ENCODE measurements around the gene CCT5. TPM values are rescaled to one million over a fixed set of nuclear protein-coding genes. Genes with fewer than 3 reads are reported as not detected.
"Not testable (repeated sequence)": the region's sequence is repeated elsewhere in the genome, so short reads cannot be mapped to it uniquely, and the experiment has no call there.

Gene CCT5
- total RNA-seq, 1 donor from 2014 or later: 211 TPM

DNA sequence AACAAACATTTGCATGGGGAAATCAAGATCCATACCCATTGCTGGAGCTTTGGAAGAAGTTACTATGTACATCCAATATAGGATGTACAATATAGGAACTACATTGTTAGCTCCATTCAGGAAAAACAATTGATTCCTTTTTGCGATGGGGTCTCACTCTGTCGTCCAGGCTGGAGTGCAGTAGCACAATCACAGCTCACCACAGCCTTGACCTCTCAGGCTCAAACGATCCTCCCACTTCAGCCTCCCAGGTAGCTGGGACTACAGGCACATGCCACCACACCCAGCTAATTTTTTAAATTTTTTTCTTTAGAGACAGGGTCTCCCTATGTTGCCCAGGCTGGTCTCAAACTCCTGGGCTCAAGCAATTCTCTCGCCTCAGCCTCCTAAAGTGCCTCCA is 2.9 kb upstream of the CCT5 start:
- not testable (repeated sequence) for DNase-seq

DNA sequence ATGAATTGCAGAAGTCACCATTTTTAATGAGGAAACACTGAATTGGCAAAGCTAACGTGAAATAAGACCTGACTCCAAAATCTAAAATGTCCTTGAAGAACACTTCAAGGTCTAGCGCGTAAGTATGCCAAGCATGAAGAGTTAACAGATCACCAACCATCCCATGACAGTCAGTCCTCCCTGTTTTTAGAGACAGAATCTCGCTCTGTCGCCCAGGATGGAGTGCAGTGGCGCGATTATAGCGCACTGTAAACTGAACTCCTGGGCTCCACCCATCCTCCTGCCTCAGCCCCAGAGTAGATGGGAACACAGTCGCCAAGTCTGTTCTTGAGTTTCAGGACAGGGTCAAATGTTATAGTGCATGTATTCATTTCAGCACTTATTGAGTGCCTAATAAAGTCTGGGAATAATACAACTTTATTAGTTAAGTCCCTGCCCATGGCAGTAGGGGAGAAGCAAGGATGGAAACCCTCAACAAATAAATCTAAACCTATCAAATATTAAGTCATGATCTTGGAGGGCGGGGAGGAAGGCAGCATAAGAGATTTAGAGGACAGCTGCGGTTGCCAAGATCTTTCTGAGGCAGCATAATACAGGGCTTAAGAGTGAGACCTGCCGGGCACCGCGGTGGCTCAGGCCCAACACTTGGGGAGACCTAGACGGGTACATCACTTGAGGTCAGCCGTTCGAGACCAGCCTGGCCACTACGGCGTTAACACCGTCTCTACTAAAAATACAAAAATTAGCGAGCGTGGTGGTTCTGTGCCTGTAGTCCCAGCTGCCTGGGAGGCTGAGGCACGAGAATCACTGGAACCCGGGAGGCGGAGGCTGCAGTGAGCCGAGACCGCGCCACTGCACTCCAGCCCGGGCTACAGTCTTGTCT is 1.5 kb upstream of the CCT5 start:
- DNase-seq: no peak

DNA sequence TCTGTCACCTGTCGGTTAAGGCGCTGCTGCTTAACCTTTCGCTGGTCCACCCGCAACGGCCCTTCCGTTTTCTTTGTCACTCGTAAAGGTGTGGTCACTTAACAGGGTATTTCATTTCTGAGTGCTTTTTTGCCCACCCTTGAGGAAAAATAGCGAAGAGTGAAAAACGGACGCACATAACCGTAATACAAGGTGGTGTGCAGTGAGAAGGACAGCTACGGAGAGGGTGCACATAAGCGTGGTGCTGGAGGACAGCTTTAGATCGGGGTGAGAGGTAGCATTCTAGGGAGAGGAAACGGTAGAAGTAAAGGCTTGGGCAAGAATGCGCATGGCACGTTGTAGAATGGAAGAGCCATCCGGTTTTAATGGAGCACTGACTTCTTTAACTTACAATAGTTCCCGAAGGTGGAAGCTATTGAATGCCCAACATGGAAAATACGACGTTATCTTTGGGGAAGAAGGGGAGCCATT is 761 bp downstream of the CCT5 start:
- DNase-seq: peak; percentile 25

DNA sequence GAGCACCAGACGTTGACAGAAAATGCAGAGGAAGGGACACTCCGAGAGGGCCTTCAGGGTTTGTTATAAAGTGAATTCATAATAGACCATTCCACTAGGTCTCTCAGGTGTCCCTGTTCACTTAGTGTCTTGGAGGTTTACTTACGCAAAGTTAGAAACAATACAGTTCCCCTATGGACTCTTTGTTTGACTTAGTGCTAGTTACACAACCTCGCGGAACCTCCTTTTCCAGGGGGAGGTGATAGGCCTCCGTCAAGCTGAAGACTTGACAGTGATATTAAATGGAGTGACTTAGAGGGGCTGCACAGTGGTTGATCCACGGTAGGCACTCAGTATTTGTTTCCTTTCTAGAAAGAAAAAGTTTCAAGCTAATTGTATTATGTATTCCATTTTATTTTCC is 1.3 kb downstream of the CCT5 start:
- no peak for DNase-seq

DNA sequence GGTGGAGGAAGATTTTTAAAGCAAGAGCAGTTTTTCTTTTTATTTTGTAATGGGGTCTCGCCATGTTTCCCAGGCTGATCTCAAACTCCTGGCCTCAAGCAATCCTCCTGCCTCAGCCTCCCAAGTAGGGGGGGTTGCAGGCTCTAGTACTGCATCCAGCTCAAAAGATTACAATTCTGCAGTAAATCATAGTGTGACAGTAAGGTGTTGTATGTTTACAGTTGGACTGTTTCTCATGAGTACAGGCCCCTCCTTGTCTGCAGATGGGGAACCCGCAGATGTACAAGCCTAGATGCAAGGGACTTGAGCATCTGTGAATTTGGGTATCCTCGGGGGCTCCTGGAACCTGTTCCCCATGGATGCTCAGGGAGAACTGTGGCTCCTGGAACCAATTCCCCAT is 3.3 kb downstream of the CCT5 start:
- no peak for DNase-seq

DNA sequence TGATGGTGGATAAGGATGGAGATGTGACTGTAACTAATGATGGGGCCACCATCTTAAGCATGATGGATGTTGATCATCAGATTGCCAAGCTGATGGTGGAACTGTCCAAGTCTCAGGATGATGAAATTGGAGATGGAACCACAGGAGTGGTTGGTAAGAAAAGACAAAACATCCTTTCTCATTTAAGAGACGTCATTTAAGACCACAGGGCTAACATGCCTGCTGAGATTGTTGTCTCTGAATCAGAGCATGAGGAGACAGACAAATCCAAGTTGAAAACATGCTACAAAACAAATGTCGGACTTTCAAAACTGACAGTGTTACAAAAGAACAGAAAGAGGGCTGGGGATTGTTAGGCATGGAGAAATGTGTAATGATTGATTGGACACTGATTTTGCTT is 4.6 kb downstream of the CCT5 start:
- no peak for DNase-seq

DNA sequence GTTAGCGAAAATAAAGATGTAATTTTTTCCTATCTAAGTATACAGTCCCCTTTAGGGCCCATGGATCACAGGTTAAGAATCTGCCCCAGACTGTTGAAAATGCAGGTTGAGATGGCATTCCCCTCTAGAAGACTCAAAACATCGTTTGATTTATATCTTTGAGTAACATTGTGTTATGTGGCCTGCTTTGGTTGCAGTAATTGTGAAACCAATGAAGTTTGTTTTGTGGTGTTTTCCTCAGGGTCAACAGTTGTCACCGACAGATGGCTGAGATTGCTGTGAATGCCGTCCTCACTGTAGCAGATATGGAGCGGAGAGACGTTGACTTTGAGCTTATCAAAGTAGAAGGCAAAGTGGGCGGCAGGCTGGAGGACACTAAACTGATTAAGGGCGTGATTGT is 7.8 kb downstream of the CCT5 start:
- no peak for DNase-seq

DNA sequence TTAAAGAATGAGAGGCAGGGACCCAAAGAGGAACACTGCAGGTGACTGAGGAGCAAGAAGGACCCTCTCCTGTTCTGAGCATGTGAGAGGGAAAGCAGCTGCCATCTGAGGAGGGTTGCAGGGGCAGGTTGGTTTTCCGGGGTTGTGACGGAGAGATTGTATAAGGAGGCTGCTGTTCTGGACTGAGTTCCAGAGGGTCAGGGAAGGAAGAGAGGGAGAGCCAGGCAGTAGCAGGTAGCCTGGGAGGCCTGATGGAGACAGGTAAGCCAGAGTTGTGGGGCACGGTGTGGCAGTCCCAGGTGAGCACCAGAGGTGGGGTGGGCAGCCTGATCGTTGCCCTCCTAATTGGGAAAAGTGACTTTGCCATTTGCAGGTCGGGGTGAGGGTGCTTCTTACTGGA is 9.8 kb downstream of the CCT5 start:
- no peak for DNase-seq

DNA sequence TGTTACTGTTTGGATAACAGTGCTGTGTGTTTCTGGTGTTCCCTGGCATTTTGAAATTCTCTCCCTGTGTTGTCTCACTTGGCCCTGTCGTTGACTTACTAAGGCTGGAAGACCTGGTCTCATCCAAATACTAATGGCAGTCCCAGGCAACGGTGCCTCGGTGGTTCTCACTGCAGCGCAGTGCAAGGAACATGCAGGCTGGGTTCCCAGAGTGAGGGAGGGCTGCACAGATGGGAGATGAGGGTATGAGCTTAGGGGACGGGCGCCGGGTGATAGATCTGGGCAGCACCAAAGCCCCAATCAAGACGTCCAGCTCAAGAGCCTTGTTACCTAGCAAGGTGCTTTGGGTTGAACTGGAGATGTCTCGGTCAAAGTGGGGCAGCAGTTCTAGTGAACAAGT is 11.0 kb downstream of the CCT5 start:
- DNase-seq: no peak

DNA sequence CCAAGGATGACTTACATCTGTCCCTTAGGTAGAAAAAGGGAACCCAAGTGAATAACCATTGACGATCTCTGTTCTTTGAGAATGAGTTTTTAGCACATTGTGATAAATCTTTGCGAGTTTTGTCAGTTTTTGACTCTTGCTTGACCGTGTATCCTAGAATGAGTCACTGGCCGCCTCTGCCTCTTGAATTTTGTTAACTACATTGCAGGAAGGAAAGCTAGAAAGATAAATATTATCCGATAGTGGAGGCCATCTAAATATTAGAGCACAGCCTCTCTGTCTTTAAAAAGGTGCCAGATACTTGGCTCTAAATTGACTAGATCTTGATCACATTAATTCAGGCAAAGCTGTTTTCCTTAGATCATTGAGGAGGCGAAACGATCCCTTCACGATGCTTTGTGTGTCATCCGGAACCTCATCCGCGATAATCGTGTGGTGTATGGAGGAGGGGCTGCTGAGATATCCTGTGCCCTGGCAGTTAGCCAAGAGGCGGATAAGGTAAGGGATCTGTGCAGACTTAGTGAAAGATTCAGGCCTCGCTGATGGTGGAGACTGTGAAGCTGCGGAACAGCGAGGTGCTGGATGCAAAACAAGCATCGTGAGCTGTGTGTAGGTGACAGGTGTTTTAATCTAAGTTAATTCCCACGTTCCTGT is 12.2 kb downstream of the CCT5 start:
- no peak for DNase-seq

DNA sequence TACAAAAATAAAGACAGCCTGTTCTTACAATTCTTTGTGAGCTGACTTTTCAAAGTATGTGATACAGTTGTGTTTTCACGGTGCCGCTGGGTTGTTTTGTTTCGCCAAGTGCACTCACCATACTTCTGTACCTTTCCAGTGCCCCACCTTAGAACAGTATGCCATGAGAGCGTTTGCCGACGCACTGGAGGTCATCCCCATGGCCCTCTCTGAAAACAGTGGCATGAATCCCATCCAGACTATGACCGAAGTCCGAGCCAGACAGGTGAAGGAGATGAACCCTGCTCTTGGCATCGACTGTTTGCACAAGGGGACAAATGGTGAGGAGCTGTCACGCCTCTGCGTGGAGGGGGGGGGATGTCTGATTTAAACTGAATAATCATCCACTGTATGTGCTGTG is 12.9 kb downstream of the CCT5 start:
- DNase-seq: no peak

DNA sequence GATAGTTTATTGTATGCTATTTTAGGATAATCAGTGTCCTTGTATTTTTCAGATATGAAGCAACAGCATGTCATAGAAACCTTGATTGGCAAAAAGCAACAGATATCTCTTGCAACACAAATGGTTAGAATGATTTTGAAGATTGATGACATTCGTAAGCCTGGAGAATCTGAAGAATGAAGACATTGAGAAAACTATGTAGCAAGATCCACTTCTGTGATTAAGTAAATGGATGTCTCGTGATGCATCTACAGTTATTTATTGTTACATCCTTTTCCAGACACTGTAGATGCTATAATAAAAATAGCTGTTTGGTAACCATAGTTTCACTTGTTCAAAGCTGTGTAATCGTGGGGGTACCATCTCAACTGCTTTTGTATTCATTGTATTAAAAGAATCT is 14.5 kb downstream of the CCT5 start:
- DNase-seq: no peak

DNA sequence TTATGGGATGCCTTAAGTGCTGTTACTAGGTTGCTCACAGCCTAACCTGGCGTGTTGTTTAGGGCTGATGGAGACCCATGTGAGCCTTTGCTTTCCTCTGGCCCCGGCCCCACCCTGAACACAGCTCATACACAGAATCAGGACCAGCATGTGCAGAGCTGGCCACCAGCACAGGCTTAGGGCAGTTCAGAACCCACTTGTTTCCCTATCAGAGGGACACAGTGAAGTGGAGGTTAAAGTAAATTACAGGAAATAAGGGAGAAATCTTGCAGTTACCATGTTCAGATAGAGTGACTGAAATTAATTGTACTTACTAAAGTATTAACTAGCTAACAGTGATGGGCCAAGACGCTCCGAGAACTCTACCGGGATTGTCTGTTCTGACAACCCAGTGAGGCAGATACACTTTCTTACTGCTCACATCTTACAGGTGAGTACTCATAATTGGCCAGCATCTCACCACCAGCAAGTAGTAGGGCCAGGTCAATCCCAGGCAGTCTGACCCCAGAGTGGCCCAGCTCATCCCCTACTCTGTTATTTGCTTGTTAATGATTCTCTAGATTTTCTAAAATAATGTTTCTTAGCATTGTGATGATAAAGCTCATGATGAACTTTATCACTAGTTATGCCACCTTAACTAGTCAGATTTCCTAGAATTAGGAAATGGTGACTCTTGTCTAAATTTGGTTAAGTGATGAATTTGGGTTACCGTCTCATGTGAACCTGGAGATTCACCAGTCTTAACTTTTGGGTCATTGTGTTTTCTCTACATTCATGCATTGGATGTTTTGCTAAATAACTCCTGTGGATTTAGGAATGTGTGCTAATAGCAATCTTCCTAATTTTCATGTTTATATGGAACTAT is 15.4 kb downstream of the CCT5 start:
- DNase-seq: no peak

DNA sequence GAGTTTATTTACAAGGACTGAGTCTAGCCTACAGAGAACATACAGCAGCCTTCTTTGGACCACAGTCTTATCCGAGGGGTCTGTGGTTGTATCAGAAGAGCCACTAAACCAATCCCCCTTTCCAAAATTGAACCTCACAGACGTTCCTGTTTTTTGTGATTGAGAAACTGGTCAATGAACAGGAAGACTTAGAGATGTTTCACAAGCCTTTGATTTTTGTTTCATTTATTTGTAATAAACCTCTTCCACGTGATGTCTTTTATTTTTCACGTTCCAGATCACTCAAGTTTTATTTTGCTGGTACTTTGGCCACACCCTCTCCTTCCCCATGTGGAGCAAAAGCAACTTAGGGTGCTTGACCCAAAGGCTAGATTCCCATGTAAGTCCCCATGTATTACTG is 16.1 kb downstream of the CCT5 start:
- no peak for DNase-seq

DNA sequence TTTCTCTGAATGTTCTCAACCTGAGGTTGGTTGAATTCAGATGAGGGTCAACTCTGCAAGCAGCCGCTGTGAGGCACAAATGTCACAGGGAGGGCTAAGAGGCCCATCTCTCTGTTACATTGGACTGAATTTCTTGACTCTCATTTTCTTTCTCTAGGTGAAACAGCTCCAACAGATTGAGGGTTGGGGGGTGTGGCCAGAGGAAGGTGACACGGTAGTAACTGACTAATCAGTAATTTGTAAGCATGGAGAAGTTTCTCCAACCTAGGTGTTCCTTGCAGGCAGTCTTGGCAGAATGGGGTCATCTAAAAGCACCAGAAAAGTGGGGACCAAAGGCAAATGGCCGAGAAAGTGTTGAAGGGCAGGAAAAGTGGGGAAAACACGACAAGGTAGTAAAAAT is 16.8 kb downstream of the CCT5 start:
- DNase-seq: no peak

DNA sequence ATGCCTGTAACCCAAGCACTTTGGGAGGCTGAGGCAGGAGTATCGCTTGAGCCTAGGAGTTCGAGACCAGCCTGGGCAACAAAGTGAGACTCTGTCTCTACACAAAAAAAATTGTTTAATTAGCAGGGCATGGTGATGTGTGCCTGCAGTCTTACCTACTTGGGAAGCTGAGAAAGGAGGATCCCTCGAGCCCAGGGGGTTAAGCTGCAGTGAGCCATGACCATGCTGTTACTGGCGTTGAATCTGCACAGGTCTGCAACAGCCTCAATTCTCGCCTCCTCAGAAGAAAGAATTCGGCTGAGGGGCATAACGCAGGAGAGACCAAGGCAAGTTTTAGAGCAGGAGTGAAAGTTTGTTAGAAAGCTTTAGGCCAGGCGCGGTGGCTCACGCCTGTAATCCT is 18.0 kb downstream of the CCT5 start:
- no peak for DNase-seq

DNA sequence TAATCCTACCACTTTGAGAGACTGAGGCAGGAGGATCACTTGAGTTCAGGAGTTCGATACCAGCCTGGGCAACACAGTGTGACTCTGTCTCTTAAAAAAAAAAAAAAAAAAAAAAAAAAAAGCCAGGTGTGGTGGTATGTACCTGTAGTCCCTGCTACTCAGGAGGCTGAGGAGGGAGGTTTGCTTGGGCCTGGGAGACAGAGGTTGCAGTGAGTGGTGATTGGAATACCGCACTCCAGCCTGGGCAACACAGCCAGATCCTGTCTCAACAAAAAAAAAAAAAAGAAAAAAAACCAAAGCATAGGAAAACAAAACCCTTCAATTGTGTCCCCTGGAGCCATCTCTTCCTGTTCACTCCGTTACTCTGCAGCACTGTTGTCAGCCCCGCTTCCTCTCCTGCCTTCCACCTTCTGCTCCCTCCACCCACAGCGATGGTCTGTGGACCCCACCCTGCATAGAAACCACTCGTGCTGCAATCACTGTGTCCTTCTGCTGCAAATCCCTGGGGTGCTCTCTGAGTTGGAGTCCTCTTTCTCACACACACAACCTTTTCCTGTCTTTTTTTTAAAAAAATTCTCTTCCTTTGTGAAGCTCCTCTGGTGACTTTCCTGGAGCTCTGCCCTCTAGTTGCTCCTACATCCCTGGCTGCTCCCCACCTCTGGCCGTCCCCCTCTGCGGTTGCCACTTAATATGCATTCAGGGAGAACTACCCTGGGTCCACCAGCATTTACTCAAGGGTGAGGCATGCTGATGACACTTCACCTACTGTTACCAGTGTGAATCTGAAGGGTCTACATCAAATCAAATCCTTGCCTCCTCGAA is 22.2 kb downstream of the CCT5 start:
- DNase-seq: no peak

DNA sequence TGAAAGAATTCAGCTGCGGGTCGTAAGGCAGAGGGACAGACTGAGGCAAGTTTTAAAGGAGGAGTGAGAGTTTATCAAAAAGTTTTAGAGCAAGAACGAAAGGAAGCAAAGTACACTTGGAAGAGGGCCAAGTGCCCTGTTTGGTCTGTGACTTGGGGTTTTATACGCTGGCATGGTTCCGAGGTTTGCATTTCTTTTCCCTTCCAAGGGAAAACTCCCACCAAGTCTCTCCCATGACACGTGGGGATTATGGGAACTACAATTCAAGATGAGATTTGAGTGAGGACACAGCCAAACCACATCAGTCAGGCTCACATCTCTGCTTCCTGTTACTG is 22.8 kb downstream of the CCT5 start:
- not testable (repeated sequence) for DNase-seq

DNA sequence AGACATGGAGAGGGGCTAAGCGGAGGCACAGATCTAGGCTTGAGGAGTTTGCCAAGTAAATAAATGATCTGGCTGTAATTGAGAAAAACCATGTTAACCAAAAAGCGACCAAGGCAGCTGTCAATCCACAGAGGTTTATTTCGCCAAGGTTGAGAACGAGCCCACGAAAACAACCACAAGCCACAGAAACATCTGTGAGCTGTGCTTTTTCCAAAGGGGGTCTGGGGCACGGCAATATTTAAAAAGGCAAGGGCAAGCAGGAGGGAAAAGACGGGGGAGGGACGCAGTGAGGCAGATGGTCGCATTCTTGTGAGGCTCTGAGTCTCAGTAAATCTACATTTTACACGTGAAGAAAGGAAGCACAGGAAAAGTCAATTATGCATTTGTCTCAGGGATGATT is 25.4 kb downstream of the CCT5 start:
- no peak for DNase-seq

DNA sequence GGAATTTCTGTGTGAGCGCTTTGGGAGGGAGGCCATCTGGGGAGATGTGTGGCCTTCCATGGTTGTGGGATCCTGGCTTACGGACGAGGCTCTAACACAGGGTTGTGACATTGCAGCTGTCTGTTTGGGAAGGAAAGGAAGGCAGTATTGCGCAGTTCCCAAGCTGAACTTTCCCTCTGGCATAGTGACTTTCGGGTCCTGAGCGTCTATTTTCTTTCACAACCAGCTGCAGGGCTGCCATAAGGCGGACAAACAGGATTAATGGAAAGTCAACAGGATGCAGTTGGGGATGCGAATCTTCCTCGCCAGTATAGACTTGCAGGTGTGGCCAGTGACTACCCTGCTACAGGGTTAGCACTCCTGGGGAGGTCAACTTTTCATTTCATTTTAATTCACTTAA is 25.9 kb downstream of the CCT5 start:
- DNase-seq: no peak

DNA sequence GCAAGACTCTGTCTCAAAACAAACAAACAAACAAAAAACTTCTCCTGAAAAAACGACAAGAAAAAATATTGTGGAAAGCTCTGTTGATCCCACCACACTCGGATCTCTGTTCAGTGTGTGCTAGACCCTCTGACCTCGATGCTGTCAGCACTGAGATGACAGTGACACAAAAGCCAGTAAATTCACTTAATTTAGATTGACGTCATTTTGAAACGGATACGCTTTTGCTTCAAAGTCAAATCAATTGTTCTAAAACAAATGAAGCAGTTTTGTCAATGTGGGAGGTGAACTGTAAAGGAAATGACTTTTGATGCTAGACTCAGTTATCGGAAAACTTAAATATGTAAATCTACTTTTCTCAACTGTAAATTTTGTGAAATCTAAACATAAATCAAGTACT is 26.6 kb downstream of the CCT5 start:
- DNase-seq: no peak

All from tongue (tissue), 2 donors.